Uterine smooth muscle cell (primary cell): ENCODE data around the gene MRPS18C. TPM values are rescaled to one million over a fixed set of nuclear protein-coding genes. Genes with fewer than 3 reads are reported as not detected.

Source experiments
- total RNA-seq: library from RNA; depleted of rRNA; stranded (reverse); fragments of >200 nt; gene quantifications from 2 replicates; pipeline ENCODE4 v1.2.3, GENCODE V29; 2014

MRPS18C gene
- 28.3 and 30.9 TPM in 2 replicates for total RNA-seq

DNA sequence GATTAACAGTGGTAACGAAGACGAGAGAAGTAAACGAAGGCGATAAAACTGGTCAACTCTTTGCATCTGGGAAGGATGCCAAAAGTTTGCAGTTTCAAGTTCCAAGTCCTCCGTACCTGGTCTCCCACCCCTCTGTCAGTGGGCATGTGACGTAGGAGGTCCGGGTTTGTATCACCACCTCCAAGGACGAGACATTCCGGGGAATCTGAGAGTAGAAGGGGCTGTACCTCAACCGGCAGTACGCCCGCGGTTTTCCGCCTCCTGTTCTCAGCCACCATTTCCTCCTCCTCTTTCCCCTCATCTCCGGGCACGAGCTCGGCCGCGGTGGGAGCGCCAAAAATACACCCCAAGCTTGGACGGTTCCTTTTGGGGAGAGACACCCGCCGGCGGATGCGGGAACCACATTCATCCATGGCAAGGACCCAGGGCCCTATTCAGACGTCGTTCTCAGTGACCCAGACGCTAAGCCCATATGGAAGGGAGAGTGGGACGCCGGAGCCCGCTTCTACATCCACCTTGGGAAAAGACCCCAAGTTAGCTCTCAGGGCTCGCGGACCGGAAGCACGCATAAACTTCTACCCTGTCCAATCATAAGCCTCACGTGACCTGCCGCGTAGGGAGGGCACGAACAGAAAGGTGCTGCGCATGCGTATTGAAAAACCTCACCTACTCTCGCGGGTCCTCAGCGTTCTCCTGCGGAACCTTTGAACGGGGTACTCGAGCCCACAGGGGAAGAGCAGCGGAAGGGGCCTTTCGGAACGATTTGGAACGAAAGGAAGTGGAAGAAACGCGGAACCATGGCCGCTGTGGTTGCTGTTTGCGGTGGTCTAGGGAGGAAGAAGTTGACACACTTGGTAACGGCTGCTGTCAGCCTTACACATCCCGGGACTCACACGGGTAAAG is at the start of gene MRPS18C, which contains the start of gene HELQ:
TSS of gene MRPS18C (plus strand) at position 778 of the 903 bp plus-strand sequence. CDS start at position 798, 20 bp downstream.
TSS of gene HELQ (minus strand) at position 543 of the 903 bp plus-strand sequence. CDS start at position 413, 130 bp downstream.

DNA sequence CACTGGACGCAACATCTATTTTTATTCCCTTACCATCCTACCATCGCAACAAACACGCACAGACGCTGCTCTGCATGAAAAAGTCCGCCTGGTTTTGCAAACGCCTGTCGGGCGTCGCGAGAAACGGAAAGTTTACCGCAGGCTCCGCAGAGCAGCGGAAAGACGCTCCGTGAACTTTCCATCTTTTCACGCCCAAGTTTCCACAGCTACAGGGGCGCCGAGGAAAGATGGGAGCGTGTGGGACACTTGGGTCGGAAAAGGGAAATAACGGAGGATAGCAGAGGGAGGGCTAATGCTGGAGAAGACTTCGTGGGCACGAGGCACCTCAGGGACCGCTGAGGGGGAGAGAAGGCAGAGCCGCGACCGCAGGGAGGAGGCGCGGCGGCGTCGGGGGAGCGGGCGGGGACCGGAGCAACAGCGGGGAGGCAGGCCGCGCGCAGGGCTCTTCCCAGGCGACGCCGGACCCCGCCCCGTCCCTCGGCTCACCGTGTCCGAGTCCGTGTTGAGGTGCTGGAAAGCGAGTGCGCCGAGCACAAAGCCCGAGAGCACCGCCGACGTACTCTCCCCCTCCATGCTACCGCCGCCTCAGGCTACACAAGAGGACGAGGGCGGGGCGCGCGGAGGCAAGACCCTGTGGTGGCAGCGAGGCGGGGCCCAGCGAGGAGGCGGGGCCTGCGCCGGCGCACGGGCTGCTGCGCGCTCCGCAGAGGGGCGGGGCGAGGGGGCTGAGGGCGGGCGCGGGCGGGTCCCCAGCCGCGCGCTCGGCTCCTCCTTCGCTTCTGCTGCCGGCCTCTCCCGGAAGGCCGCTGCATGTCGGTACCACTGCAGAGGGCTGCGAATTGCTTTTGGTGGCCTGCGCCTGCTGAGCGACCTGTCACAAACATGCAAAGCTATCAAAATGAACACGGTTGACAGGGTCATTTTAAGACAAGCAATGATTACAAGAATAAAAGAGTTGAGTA is 28.9 kb downstream of the MRPS18C start, which contains the start of gene ABRAXAS1:
TSS of gene ABRAXAS1 (minus strand) at position 601 of the 962 bp plus-strand sequence. CDS start at position 573, 28 bp downstream.

Other genes with a start within 250 kb of the MRPS18C start
- 18.1 and 34.2 TPM in 2 replicates for gene COQ2, start 171.3 kb upstream of the MRPS18C start, total RNA-seq
- 0.75 and 1.8 TPM in 2 replicates for gene HPSE, start 121.2 kb upstream of the MRPS18C start, total RNA-seq
- gene HELQ, start 235 bp upstream of the MRPS18C start, total RNA-seq, result 13.1 and 16.5 TPM in 2 replicates
- gene ABRAXAS1, start 29.0 kb downstream of the MRPS18C start, total RNA-seq, result 18.2 and 24.5 TPM in 2 replicates
- 30.2 and 47.6 TPM in 2 replicates for gene GPAT3, start 80.0 kb downstream of the MRPS18C start, total RNA-seq